PC-3 (cell line): ENCODE measurements around the gene NTRK2. TPM values are rescaled to one million over a fixed set of nuclear protein-coding genes. Genes with fewer than 3 reads are reported as not detected.

Source experiments
- ATAC-seq: fragments of 200-7000 bp; cut with Tn5 transposase; 2 replicates; pipeline ENCODE4 v1.9.1; 2020; ENCODE audit warnings: mild to moderate bottlenecking, moderate library complexity
- BruUV-seq: library from RNA; stranded (reverse); fragments of 400-500 nt; replicated peaks from 2 replicates; lab custom pipeline; 2021; lab: Mats Ljungman, UMichigan
- CTCF ChIA-PET: fragments of 300-600 bp; sonication (Branson Sonifier 250); formaldehyde crosslinking; loops from one replicate; lab custom pipeline; 2022; ENCODE audit warnings: antibody characterized with exemption; lab: Charles Lee
- POLR2A ChIA-PET: fragments of 300-600 bp; sonication (Branson Sonifier 250); formaldehyde crosslinking; loops from one replicate; lab custom pipeline; 2022; ENCODE audit warnings: antibody characterized with exemption; ENCODE audit not compliant: unreplicated experiment; lab: Charles Lee
- DNase-seq: peaks from one replicate; pipeline ENCODE4 v3.0.0-alpha.2; 2015
- H2AFZ ChIP-seq: fragments of 300-600 bp; sonication (generic); 2 replicates; pipeline ENCODE4 v1.6.0; 2016; ENCODE audit warnings: antibody characterized with exemption, low read length
- H3F3A ChIP-seq: fragments of 300-600 bp; sonication (generic); one replicate; pipeline ENCODE4 v1.6.0; 2017; ENCODE audit warnings: antibody characterized with exemption, low read length, control low read depth, mild to moderate bottlenecking; ENCODE audit not compliant: unreplicated experiment
- H3K27ac ChIP-seq: fragments of 300-600 bp; sonication (generic); 2 replicates; pipeline ENCODE4 v1.5.1; 2016; ENCODE audit warnings: mild to moderate bottlenecking, low read length
- H3K27me3 ChIP-seq: fragments of 300-600 bp; sonication (generic); 2 replicates; pipeline ENCODE4 v1.6.1; 2016; ENCODE audit warnings: low read length, mixed read lengths
- H3K36me3 ChIP-seq: fragments of 300-600 bp; sonication (generic); 2 replicates; pipeline ENCODE4 v1.6.1; 2016; ENCODE audit warnings: low read depth, mixed run types, low read length, mixed read lengths
- H3K4me1 ChIP-seq: fragments of 300-600 bp; sonication (generic); 2 replicates; pipeline ENCODE4 v1.5.1; 2016; ENCODE audit warnings: low read length; ENCODE audit not compliant: insufficient read depth
- H3K4me2 ChIP-seq: fragments of 300-600 bp; sonication (generic); 2 replicates; pipeline ENCODE4 v1.6.0; 2016; ENCODE audit warnings: low read length
- H3K4me3 ChIP-seq: fragments of 300-600 bp; sonication (generic); 2 replicates; pipeline ENCODE4 v1.5.1; 2016; ENCODE audit warnings: mild to moderate bottlenecking, low read length, mixed read lengths
- H3K79me2 ChIP-seq: fragments of 300-600 bp; sonication (generic); 2 replicates; pipeline ENCODE4 v1.6.1; 2017; ENCODE audit warnings: low read length, mixed read lengths
- H3K9ac ChIP-seq: fragments of 300-600 bp; sonication (generic); 2 replicates; pipeline ENCODE4 v1.6.0; 2016; ENCODE audit warnings: mild to moderate bottlenecking, low read length
- H3K9me2 ChIP-seq: fragments of 300-600 bp; sonication (generic); replicated peaks from 2 replicates; pipeline ENCODE4 v1.6.1; 2016; ENCODE audit warnings: mixed run types, low read length, mixed read lengths
- H3K9me3 ChIP-seq: fragments of 300-600 bp; sonication (generic); 2 replicates; pipeline ENCODE4 v1.6.1; 2016; ENCODE audit warnings: low read length, mixed read lengths
- H4K20me1 ChIP-seq: fragments of 300-600 bp; sonication (generic); 2 replicates; pipeline ENCODE4 v1.6.1; 2016; ENCODE audit warnings: low read length, mixed read lengths
- CTCF ChIP-seq: fragments of 300-600 bp; sonication (generic); conservative IDR thresholded peaks from 2 replicates; pipeline ENCODE4 v1.5.1; 2017; ENCODE audit warnings: antibody characterized with exemption, low read depth, mild to moderate bottlenecking, low read length
- EZH2 ChIP-seq: fragments of 300-600 bp; sonication (generic); IDR thresholded peaks from one replicate; pipeline ENCODE4 v1.6.1; 2017; ENCODE audit warnings: antibody characterized with exemption, mild to moderate bottlenecking, low read length; ENCODE audit not compliant: unreplicated experiment
- EZH2phosphoT487 ChIP-seq: fragments of 300-600 bp; sonication (generic); IDR thresholded peaks from 2 replicates; pipeline ENCODE4 v1.6.1; 2018; ENCODE audit warnings: mild to moderate bottlenecking, antibody characterized with exemption, low read length, borderline replicate concordance
- intact Hi-C: fragments of 100-400 bp; cut with micrococcal nuclease; formaldehyde crosslinking; loops from 2 replicates; pipeline ENCODE4 v1.9.0; 2023
- total RNA-seq: library from RNA; depleted of rRNA; stranded (reverse); fragments of >200 nt; gene quantifications from 2 replicates; pipeline ENCODE4 v1.2.3, GENCODE V29; 2014

Gene NTRK2
- total RNA-seq, 1 experiment from 2014 or later, result not detected

DNA sequence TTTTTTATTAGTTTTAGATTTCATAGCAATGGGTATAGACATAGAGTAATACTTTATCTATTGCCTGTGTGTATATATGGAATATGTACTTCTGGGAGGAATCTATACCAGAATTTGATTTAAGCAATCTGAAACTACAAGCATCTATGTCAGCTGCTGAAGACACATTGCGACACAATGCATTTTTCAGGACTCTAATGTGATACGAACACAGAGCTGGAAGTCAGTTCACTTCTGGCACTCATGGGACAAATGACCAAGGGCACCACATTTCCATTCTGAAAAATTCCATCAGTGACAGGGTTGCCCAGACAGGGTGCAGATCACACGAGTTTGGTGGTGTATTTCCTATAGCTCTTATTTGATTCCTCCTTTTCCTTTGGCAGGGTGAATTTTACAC lies 259.5 kb downstream of the NTRK2 start:
- TF ChIP-seq CTCF, result no peak
- TF ChIP-seq EZH2phosphoT487, result no peak
- TF ChIP-seq EZH2, result no peak
- no peaks in the 10 kb centered on the region for H3K4me1 ChIP-seq
- no peaks in the 10 kb centered on the region; the same call in 1 of the 2 replicates for H3K27me3 ChIP-seq
- no peaks in the 10 kb centered on the region for H3K9me2 ChIP-seq
- intact Hi-C loops, result no loop called here
- ChIA-PET POLR2A (no interaction called here), CTCF (no interaction called here)
- no peak overlapping the region for H2AFZ ChIP-seq
- no peaks in the 10 kb centered on the region for H3F3A ChIP-seq
- H3K27ac ChIP-seq, result no peak overlapping the region
- BruUV-seq, result no TSS peak
- H3K4me3 ChIP-seq, result no peak overlapping the region
- no peaks in the 10 kb centered on the region for H3K79me2 ChIP-seq
- no peak overlapping the region for H3K9ac ChIP-seq
- no peaks in the 10 kb centered on the region for H3K36me3 ChIP-seq
- DNase-seq (no peak), ATAC-seq (no peak)
- H3K9me3 ChIP-seq, result no peaks in the 10 kb centered on the region
- H3K4me2 ChIP-seq, result no peak overlapping the region
- no peaks in the 10 kb centered on the region for H4K20me1 ChIP-seq

DNA sequence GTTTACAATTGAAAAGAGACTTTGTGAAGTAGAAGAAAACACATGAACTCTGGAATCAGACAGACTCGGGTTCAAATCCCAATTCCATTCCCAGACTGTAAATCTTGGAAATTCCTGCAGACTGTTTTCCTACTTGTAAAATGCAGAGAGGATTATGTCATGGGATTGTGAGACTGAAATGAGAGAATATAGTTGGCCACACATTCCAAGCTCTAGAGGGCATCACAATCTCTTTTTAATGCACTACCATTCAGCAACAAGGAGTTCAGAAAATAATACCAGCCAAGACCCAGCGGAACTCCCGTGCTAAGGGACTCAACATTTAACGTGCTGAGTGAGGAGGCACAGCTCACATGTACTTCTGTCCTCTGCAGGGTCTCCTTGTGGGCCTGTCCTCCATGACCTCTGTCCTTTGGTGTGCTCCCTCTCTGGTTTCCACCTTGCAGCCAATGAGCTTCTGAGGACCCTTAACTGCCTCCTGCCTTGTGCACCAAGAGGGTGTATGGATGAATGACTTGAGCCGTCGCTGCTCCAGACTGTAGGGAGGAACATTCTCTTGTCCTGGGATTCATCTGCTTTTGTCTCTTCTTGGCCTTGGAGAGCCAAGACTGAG lies 263.5 kb downstream of the NTRK2 start:
- Histone ChIP-seq H3K27ac (no peak overlapping the region), H4K20me1 (no peaks in the 10 kb centered on the region), H3K27me3 (no peaks in the 10 kb centered on the region; the same call in 1 of the 2 replicates), H3K4me1 (no peaks in the 10 kb centered on the region), H3K4me2 (no peak overlapping the region), H2AFZ (no peak overlapping the region), H3K79me2 (no peaks in the 10 kb centered on the region), H3F3A (no peaks in the 10 kb centered on the region), H3K9me2 (no peaks in the 10 kb centered on the region), H3K9me3 (no peaks in the 10 kb centered on the region), H3K9ac (no peak overlapping the region), H3K36me3 (no peaks in the 10 kb centered on the region), H3K4me3 (no peak overlapping the region)
- ChIA-PET POLR2A (no interaction called here), CTCF (no interaction called here)
- ATAC-seq (no peak), DNase-seq (peak; percentile 1)
- BruUV-seq, result no TSS peak
- intact Hi-C loops, result no loop called here
- TF ChIP-seq EZH2 (no peak), CTCF (peak; percentile 26; the same call in 1 of the 2 replicates), EZH2phosphoT487 (no peak)

- ChIA-PET CTCF (no interaction called here), POLR2A (no interaction called here)
- intact Hi-C loops, result no loop called here
- H3F3A ChIP-seq, result no peaks in the 10 kb centered on the region
- no peak for DNase-seq
- no peaks in the 10 kb centered on the region for H3K36me3 ChIP-seq
- H3K27me3 ChIP-seq, result no peaks in the 10 kb centered on the region; the same call in 1 of the 2 replicates
- H4K20me1 ChIP-seq, result no peaks in the 10 kb centered on the region
- no peak overlapping the region for H3K4me3 ChIP-seq
- TF ChIP-seq EZH2phosphoT487 (no peak), EZH2 (no peak), CTCF (no peak)
- H3K79me2 ChIP-seq, result no peaks in the 10 kb centered on the region
- H3K4me2 ChIP-seq, result no peak overlapping the region
- no peak overlapping the region for H3K9ac ChIP-seq
- H2AFZ ChIP-seq, result no peak overlapping the region
- ATAC-seq, result no peak
- H3K9me2 ChIP-seq, result no peaks in the 10 kb centered on the region
- no peaks in the 10 kb centered on the region for H3K9me3 ChIP-seq
- no peaks in the 10 kb centered on the region for H3K4me1 ChIP-seq
- H3K27ac ChIP-seq, result no peak overlapping the region
- BruUV-seq, result no TSS peak
Observed at GRCh38 chr9:84935528-84936117, 266.1 kb downstream of the NTRK2 start.
